ENCODE results near the gene AFAP1L2.

Gene AFAP1L2

GRCh38 chr10:114276066-114276465 lies 128.2 kb downstream of the AFAP1L2 start:
- TF ChIP-seq CEBPB (IDR thresholded peaks at IDR 0.05) = no peak
- no peak for TF ChIP-seq EGR1 (IDR thresholded peaks at IDR 0.05)
- no peak for TF ChIP-seq REST (IDR thresholded peaks at IDR 0.05; ENCODE audit: low read depth)
- TF ChIP-seq RAD21 (IDR thresholded peaks at IDR 0.05; ENCODE audit: low read depth) = no peak
- TF ChIP-seq TAF1 (IDR thresholded peaks at IDR 0.05; ENCODE audit: low read depth) = no peak
- TF ChIP-seq, protein P1, sequence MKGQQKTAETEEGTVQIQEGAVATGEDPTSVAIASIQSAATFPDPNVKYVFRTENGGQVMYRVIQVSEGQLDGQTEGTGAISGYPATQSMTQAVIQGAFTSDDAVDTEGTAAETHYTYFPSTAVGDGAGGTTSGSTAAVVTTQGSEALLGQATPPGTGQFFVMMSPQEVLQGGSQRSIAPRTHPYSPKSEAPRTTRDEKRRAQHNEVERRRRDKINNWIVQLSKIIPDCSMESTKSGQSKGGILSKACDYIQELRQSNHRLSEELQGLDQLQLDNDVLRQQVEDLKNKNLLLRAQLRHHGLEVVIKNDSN (IDR thresholded peaks at IDR 0.05) = no peak
- no peak for TF ChIP-seq EP300 (IDR thresholded peaks at IDR 0.05; ENCODE audit: borderline replicate concordance)
- no peak for TF ChIP-seq MAX (IDR thresholded peaks at IDR 0.05)
- no peak for TF ChIP-seq TEAD4 (IDR thresholded peaks at IDR 0.05)

DNA sequence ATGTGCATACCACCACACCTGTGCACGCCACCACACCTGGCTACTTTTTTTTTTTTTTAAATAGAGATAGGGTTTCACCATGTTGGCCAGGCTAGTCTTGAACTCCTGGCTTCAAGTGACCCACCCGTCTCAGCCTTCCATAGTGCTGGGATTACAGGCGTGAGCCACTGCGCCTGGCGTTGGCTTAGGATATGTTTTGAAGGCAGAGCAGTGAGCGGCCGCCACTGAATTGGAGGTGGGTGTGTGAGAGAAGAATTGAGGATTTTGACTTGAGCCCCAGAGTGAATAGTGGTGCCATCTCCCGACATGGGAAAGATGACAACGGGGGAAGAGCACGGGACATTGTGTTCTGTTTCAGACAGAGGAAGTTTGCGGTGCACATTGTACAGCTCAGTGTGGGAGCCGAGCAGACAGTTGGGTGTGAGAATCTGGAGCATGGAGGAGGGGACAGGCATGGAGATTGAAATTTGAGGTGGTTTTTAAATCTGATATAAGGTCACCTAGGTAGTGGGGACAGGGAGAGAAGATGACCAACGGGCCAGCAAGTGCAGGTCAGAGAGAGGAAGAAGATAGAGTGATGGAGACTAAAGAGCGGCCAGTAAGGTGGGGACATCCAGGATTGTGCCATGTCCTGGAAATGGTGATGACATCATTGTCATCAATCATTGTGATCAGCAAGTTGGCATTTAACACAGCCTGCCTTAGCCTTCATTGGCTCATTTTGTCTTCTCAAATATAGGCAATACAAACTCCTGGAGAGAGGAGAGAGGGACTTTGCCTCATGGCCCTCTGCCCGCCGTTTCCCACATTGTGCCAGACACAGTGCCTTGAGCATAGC lies 129.5 kb downstream of the AFAP1L2 start:
- TF ChIP-seq YY1 (IDR thresholded peaks at IDR 0.05; ENCODE audit: low read depth) = no peak
- no peak for TF ChIP-seq FOXM1 (IDR thresholded peaks at IDR 0.05; ENCODE audit: borderline replicate concordance, low read depth)
- no peak for TF ChIP-seq CREB1 (IDR thresholded peaks at IDR 0.05; ENCODE audit: low read depth)
- no peak for TF ChIP-seq TAF1 (IDR thresholded peaks at IDR 0.05; ENCODE audit: low read depth)
- no peak for TF ChIP-seq EGR1 (IDR thresholded peaks at IDR 0.05)

- no peak for TF ChIP-seq TEAD4 (IDR thresholded peaks at IDR 0.05)
- no peak for TF ChIP-seq TCF12 (IDR thresholded peaks at IDR 0.05; ENCODE audit: low read depth)
- TF ChIP-seq YY1 (IDR thresholded peaks at IDR 0.05; ENCODE audit: low read depth) = no peak
- no peak for TF ChIP-seq FOXM1 (IDR thresholded peaks at IDR 0.05; ENCODE audit: borderline replicate concordance, low read depth)
- no peak for TF ChIP-seq EP300 (IDR thresholded peaks at IDR 0.05; ENCODE audit: borderline replicate concordance)
- no peak for TF ChIP-seq NFIC (IDR thresholded peaks at IDR 0.05)
- TF ChIP-seq MAX (IDR thresholded peaks at IDR 0.05) = no peak
- no peak for TF ChIP-seq ZBTB7A (IDR thresholded peaks at IDR 0.05; ENCODE audit: low read depth)
- TF ChIP-seq EGR1 (IDR thresholded peaks at IDR 0.05) = no peak
- no peak for TF ChIP-seq RAD21 (IDR thresholded peaks at IDR 0.05; ENCODE audit: low read depth)
- no peak for TF ChIP-seq CEBPB (IDR thresholded peaks at IDR 0.05)
Measured at GRCh38 chr10:114273910-114274309, 130.4 kb downstream of the AFAP1L2 start.

GRCh38 chr10:114272696-114273095 lies 131.6 kb downstream of the AFAP1L2 start:
- TF ChIP-seq NFIC (IDR thresholded peaks at IDR 0.05) = no peak

GRCh38 chr10:114271779-114272167 lies 132.5 kb downstream of the AFAP1L2 start:
- no peak for TF ChIP-seq TAF1 (IDR thresholded peaks at IDR 0.05; ENCODE audit: low read depth)
- TF ChIP-seq ZBTB7A (IDR thresholded peaks at IDR 0.05; ENCODE audit: low read depth) = no peak
- no peak for TF ChIP-seq TCF12 (IDR thresholded peaks at IDR 0.05; ENCODE audit: low read depth)
- no peak for TF ChIP-seq CEBPB (IDR thresholded peaks at IDR 0.05)
- TF ChIP-seq TEAD4 (IDR thresholded peaks at IDR 0.05) = peak; percentile 47; the same call in 1 of the 2 replicates

GRCh38 chr10:114271075-114271778 lies 133.1 kb downstream of the AFAP1L2 start:
- TF ChIP-seq TEAD4 (IDR thresholded peaks at IDR 0.05) (0 out of 2 replicates have a peak, but pooled peaks have one; percentile 31), EGR1 (IDR thresholded peaks at IDR 0.05) (no peak), EP300 (IDR thresholded peaks at IDR 0.05; ENCODE audit: borderline replicate concordance) (no peak), RAD21 (IDR thresholded peaks at IDR 0.05; ENCODE audit: low read depth) (no peak), NFIC (IDR thresholded peaks at IDR 0.05) (peak; percentile 9; the same call in 1 of the 2 replicates), TCF12 (IDR thresholded peaks at IDR 0.05; ENCODE audit: low read depth) (no peak), MAX (IDR thresholded peaks at IDR 0.05) (no peak)
- TF ChIP-seq, protein P1 (IDR thresholded peaks at IDR 0.05) = no peak

DNA sequence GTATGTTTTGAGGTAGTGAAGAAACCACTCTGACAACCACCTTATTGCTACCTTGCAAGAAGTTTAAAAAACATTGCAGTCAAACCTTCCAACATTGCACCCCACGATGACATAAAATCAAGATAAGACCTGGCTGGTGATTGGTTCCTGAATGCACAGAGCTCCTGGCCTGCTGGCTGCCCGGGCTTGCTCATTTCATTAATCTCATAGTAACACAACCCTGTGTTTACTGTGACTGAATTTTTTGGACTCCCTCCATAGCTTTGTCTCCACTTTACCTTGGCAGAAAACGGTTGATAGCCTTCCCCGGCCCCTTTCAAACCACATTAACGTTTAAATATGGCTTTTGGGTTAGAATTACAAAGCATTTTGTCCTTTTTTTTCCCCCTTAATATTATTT lies 137.8 kb downstream of the AFAP1L2 start:
- 0 out of 2 replicates have a peak, but pooled peaks have one; percentile 24 for TF ChIP-seq NFIC (IDR thresholded peaks at IDR 0.05)
- TF ChIP-seq EGR1 (IDR thresholded peaks at IDR 0.05) = no peak
- TF ChIP-seq CEBPB (IDR thresholded peaks at IDR 0.05) = no peak
- no peak for TF ChIP-seq ZBTB7A (IDR thresholded peaks at IDR 0.05; ENCODE audit: low read depth)
- no peak for TF ChIP-seq MAX (IDR thresholded peaks at IDR 0.05)
- no peak for TF ChIP-seq REST (IDR thresholded peaks at IDR 0.05; ENCODE audit: low read depth)
